WERI-Rb-1 (cell line): ENCODE measurements around the gene RARB.

Source experiments
- DNase-seq: peaks from one replicate; pipeline ENCODE4 v3.0.0-alpha.2; 2020
- H3K27ac ChIP-seq: fragments of 250-450 bp; sonication (Bioruptor Pico); 2 replicates; pipeline ENCODE4 v1.5.1; 2020; ENCODE audit warnings: mild to moderate bottlenecking, moderate library complexity
- H3K27me3 ChIP-seq: fragments of 250-450 bp; sonication (Bioruptor Pico); 2 replicates; pipeline ENCODE4 v1.5.1; 2021; ENCODE audit warnings: mild to moderate bottlenecking, low read depth, moderate library complexity; ENCODE audit not compliant: insufficient read depth, severe bottlenecking
- H3K36me3 ChIP-seq: fragments of 250-450 bp; sonication (Bioruptor Pico); 2 replicates; pipeline ENCODE4 v1.5.1; 2020; ENCODE audit warnings: mild to moderate bottlenecking, moderate library complexity
- H3K4me3 ChIP-seq: 2 replicates; pipeline ENCODE4 v1.5.1; 2011; ENCODE audit warnings: low read depth, mild to moderate bottlenecking, control low read depth, low read length
- H3K9me3 ChIP-seq: fragments of 250-450 bp; sonication (Bioruptor Pico); 2 replicates; pipeline ENCODE4 v1.5.1; 2021; ENCODE audit warnings: mild to moderate bottlenecking, moderate library complexity; ENCODE audit not compliant: severe bottlenecking
- TF ChIP-seq, protein P1 (sequence below): IDR thresholded peaks from 2 replicates; pipeline ENCODE4 v1.5.1; 2011; ENCODE audit warnings: low read depth, mild to moderate bottlenecking, control low read depth, inconsistent platforms, low read length

The RARB gene

DNA sequence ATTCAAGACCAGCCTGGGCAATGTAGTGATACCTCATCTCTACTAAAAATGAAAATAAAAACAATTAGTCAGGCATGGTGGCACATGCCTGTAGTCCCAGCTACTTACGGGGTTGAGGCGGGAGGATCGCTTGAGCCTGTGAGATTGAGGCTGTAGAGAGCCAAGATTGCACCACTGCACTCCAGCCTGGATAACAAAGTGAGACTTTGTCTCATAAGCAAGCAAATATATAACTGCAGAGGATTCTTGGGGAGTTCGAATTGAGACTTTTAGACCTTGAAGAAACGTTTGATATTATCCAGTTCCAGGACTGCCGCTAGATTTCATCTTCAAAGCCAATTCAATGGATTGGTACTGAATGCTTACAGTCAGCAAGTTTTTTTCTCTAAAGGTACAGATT is 11.9 kb upstream of the RARB start:
- Histone ChIP-seq H3K36me3 (no peaks in the 10 kb centered on the region), H3K27ac (no peak overlapping the region), H3K27me3 (no peaks in the 10 kb centered on the region), H3K4me3 (no peak overlapping the region), H3K9me3 (no peaks in the 10 kb centered on the region)
- TF ChIP-seq, protein P1, sequence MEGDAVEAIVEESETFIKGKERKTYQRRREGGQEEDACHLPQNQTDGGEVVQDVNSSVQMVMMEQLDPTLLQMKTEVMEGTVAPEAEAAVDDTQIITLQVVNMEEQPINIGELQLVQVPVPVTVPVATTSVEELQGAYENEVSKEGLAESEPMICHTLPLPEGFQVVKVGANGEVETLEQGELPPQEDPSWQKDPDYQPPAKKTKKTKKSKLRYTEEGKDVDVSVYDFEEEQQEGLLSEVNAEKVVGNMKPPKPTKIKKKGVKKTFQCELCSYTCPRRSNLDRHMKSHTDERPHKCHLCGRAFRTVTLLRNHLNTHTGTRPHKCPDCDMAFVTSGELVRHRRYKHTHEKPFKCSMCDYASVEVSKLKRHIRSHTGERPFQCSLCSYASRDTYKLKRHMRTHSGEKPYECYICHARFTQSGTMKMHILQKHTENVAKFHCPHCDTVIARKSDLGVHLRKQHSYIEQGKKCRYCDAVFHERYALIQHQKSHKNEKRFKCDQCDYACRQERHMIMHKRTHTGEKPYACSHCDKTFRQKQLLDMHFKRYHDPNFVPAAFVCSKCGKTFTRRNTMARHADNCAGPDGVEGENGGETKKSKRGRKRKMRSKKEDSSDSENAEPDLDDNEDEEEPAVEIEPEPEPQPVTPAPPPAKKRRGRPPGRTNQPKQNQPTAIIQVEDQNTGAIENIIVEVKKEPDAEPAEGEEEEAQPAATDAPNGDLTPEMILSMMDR: no peak
- no peak for DNase-seq

DNA sequence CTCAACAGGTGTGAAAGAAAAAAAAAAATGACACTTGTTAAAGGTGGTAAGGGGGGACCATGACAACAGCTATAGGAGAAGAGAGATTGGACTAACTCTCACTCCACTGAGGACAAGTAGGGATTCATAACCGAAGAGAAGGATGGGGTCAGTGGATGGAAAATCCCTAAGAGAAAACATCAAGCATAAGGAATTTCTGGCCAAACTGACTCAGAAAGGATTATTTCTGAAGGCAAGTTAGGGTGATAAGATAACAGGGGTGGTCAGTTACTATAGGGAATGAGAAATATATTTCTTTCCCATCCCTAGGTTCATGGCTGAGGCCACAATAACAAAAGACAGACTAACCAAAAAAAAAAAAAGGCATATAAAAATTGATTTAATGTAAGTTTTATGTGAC is 9.5 kb upstream of the RARB start:
- H3K36me3 ChIP-seq: no peaks in the 10 kb centered on the region
- no peak overlapping the region for H3K4me3 ChIP-seq
- H3K27me3 ChIP-seq: no peaks in the 10 kb centered on the region
- no peaks in the 10 kb centered on the region for H3K9me3 ChIP-seq
- no peak overlapping the region for H3K27ac ChIP-seq
- TF ChIP-seq, protein P1: no peak
- DNase-seq: no peak

DNA sequence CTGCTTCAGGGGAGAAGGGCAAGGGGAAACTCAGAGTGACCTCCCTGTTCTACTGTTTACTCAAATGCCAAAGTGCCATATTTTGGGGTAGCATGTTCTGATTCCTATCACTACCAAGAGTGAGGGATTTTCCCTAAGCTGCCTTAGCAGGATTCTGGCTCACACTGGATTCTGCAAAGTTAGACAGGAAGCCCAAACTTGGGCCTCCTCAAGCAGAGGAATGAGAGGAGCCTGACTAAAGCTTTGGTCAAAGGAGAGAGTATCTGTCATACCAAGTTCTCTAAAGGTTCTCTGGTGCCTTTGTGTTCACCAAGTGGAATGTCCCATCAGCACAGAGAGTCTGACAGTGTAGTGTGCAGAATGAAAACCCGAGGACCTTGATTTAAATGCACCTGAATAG is 8.8 kb upstream of the RARB start:
- Histone ChIP-seq H3K27ac (no peak overlapping the region), H3K36me3 (no peaks in the 10 kb centered on the region), H3K4me3 (no peak overlapping the region), H3K9me3 (no peaks in the 10 kb centered on the region), H3K27me3 (no peaks in the 10 kb centered on the region)
- no peak for DNase-seq
- TF ChIP-seq, protein P1: no peak

DNA sequence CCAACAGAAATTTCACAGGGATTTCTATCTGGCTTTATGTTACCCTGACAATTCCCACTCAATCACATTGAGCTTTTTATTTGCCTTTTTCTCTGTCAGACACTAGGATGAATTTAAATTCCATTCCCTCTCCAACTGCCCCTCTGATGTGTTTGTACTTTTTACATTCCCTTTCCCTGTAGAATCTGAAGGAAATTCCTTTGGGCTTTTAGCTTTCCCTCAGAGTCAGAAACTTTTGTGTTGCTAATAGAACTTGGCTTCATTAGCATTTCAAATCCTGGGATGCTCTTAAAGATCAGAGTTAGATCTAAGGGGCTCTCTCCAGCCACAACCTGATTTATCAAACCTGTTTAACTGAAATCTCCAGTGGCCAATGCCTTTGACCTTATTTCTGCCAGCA is 7.9 kb upstream of the RARB start:
- no peaks in the 10 kb centered on the region for H3K9me3 ChIP-seq
- H3K4me3 ChIP-seq: no peak overlapping the region
- H3K27me3 ChIP-seq: no peaks in the 10 kb centered on the region
- H3K36me3 ChIP-seq: no peaks in the 10 kb centered on the region
- DNase-seq: no peak
- no peak overlapping the region for H3K27ac ChIP-seq
- TF ChIP-seq, protein P1: no peak

DNA sequence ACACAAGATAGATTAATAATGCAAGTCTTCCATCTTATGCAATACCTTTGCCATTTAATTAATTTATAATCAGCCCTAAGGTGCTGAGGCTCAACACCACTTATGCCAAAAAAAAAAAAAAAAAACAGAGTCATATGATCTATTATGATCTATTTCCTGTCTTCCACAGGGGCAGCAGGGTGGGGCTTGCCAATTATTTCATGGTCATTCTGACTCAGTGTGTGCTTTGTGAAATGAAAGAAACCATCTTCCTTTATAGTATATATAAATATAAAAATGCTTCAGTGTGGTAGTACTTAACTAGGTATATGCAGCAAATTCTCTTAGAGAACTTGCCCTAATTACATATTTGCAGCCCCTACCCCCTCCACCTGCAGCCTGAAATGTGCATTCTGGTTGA is 7.2 kb upstream of the RARB start:
- no peak overlapping the region for H3K4me3 ChIP-seq
- DNase-seq: no peak
- H3K27me3 ChIP-seq: no peaks in the 10 kb centered on the region
- H3K27ac ChIP-seq: no peak overlapping the region
- no peaks in the 10 kb centered on the region for H3K9me3 ChIP-seq
- no peaks in the 10 kb centered on the region for H3K36me3 ChIP-seq
- TF ChIP-seq, protein P1: no peak

DNA sequence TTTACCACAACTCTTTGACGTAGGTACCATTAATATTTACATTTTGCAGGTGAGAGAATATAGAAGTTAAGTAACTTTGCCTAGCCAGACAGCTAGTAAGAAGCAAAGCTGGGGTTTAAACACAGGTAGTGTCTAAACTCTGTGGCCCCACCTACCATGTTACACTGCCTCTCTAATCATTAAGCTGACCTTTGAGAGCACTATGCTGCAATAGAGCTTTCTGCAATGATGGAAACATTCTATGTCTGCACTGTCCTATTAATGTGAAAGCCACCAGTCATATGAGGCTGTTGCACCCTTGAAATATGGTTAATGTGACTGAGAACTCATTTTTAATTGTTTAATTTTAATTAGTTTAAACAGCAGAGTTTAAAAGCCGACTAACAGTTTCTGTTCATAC is 6.3 kb upstream of the RARB start:
- Histone ChIP-seq H3K4me3 (no peak overlapping the region), H3K9me3 (no peaks in the 10 kb centered on the region), H3K36me3 (no peaks in the 10 kb centered on the region), H3K27ac (no peak overlapping the region), H3K27me3 (no peaks in the 10 kb centered on the region)
- no peak for DNase-seq
- TF ChIP-seq, protein P1: no peak
